Endodermal cell (in vitro differentiated cells): ENCODE data around the gene STPG1. TPM values are rescaled to one million over a fixed set of nuclear protein-coding genes. Genes with fewer than 3 reads are reported as not detected.
A peak's percentile ranks its signal among the peaks of the same experiment; 100 is the strongest.
"Not testable (repeated sequence)": the region's sequence is repeated elsewhere in the genome, so short reads cannot be mapped to it uniquely, and the experiment has no call there.

Experiments used
- DNase-seq: peaks from one replicate; pipeline ENCODE4 v3.0.0-alpha.2; 2017
- H3K27ac ChIP-seq: 2 replicates; pipeline ENCODE4 v1.5.1; 2013; ENCODE audit warnings: mild to moderate bottlenecking, low read depth, low read length, moderate library complexity
- H3K27me3 ChIP-seq: 2 replicates; pipeline ENCODE4 v1.6.1; 2013; ENCODE audit warnings: mild to moderate bottlenecking, low read length, moderate library complexity; ENCODE audit not compliant: insufficient read depth, control insufficient read depth, poor library complexity, severe bottlenecking
- H3K36me3 ChIP-seq: 2 replicates; pipeline ENCODE4 v1.7.0; 2013; ENCODE audit warnings: mild to moderate bottlenecking, low read length, moderate library complexity; ENCODE audit not compliant: control insufficient read depth, insufficient read depth
- H3K4me1 ChIP-seq: one replicate; pipeline ENCODE4 v1.7.0; 2013; ENCODE audit warnings: low read length; ENCODE audit not compliant: control insufficient read depth, insufficient read depth
- H3K4me3 ChIP-seq: 2 replicates; pipeline ENCODE4 v1.5.1; 2013; ENCODE audit warnings: mild to moderate bottlenecking, low read length, moderate library complexity
- H3K9ac ChIP-seq: 2 replicates; pipeline ENCODE4 v1.6.1; 2013; ENCODE audit warnings: mild to moderate bottlenecking, low read length, moderate library complexity; ENCODE audit not compliant: poor library complexity, severe bottlenecking; ENCODE audit errors: extremely low read depth
- H3K9me3 ChIP-seq: 2 replicates; pipeline ENCODE4 v1.6.1; 2013; ENCODE audit warnings: mild to moderate bottlenecking, low read length, moderate library complexity; ENCODE audit not compliant: control insufficient read depth
- H3K27ac Mint-ChIP-seq: 2 replicates; pipeline ENCODE4 v1.8.0; 2020; ENCODE audit warnings: mixed read lengths
- H3K27me3 Mint-ChIP-seq: 2 replicates; pipeline ENCODE4 v1.8.0; 2021; ENCODE audit warnings: mild to moderate bottlenecking, mixed read lengths; ENCODE audit not compliant: insufficient read depth
- H3K36me3 Mint-ChIP-seq: 2 replicates; pipeline ENCODE4 v1.8.0; 2020; ENCODE audit warnings: low read depth, mixed read lengths
- H3K4me1 Mint-ChIP-seq: 2 replicates; pipeline ENCODE4 v1.8.0; 2020; ENCODE audit warnings: mixed read lengths
- H3K4me3 Mint-ChIP-seq: 2 replicates; pipeline ENCODE4 v1.8.0; 2020; ENCODE audit warnings: mild to moderate bottlenecking, moderate library complexity, mixed read lengths
- H3K9me3 Mint-ChIP-seq: 2 replicates; pipeline ENCODE4 v1.8.0; 2020; ENCODE audit warnings: mild to moderate bottlenecking, mixed read lengths
- WGBS, 2 experiments: methylation state at CpG; one replicate each; pipeline versions ENCODE4 v1.1.5 to v1.1.7; 2013; ENCODE audit warnings: missing lambda C conversion rate in 2 of 2, mixed read lengths in 1 of 2; ENCODE audit not compliant: insufficient coverage in 1 of 2, insufficient read length in 1 of 2; 5-methylcytosine and 5-hydroxymethylcytosine counted together
- long read RNA-seq, 4 experiments: library from polyadenylated mRNA in 2 of 4; library from RNA in 1 of 4; library from capped mRNA in 1 of 4; stranded (forward) in 3 of 4; unstranded in 1 of 4; transcript quantifications; one replicate each; pipeline ENCODE4 v2.0.0, GENCODE V29; 2020 to 2021; ENCODE audit warnings: inconsistent platforms in 1 of 4
- polyA plus RNA-seq, 2 experiments: library from polyadenylated mRNA; stranded (reverse); fragments of 50-300 nt; gene quantifications; one replicate each; pipeline ENCODE4 v1.2.3, GENCODE V29; 2013
- total RNA-seq, 2 donors: library from RNA; stranded (reverse); fragmentation: NEBNext Ultra II Directional in 1 of 2; extraction: Animal tissue kit (Norgen Biotek cat#: 25700) in 1 of 2; gene quantifications; 2 replicates in 1 of 2; 3 replicates in 1 of 2; pipeline ENCODE4 v1.2.1, GENCODE V29; 2021
- TF ChIP-seq, protein P1 (sequence below): fragments of 200-600 bp; sonication (generic); conservative IDR thresholded peaks from 2 replicates; pipeline ENCODE4 v1.5.0; 2021; ENCODE audit warnings: antibody characterized with exemption, mild to moderate bottlenecking

Gene STPG1, protein sequence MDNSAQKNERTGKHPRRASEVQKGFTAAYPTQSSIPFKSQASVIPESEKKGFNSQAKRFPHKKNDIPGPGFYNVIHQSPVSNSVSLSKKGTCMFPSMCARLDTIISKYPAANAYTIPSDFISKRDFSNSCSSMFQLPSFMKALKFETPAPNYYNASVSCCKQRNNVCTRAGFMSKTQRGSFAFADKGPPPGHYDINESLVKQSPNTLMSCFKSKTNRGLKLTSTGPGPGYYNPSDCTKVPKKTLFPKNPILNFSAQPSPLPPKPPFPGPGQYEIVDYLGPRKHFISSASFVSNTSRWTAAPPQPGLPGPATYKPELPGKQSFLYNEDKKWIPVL
- total RNA-seq, result 10 to 100 TPM; 16.6 to 16.9 TPM
- polyA plus RNA-seq (2013, experiment 1 of 2), result 8.8 TPM
- polyA plus RNA-seq (2013, experiment 2 of 2), result 9.5 TPM
- long read RNA-seq, experiment 1, partial matches to known transcripts, result 2 of 9 reads
- long read RNA-seq, experiment 1, other reads (novel, unspliced or antisense), result 4 of 9 reads
- long read RNA-seq, experiment 2, full-length matches to known transcripts, result 31 of 45 reads
- long read RNA-seq, experiment 2, partial matches to known transcripts, result 2 of 45 reads
- long read RNA-seq, experiment 2, other reads (novel, unspliced or antisense), result 12 of 45 reads
- long read RNA-seq, experiment 3, full-length matches to known transcripts, result 21 of 38 reads
- long read RNA-seq, experiment 3, partial matches to known transcripts, result 7 of 38 reads
- long read RNA-seq, experiment 3, other reads (novel, unspliced or antisense), result 10 of 38 reads
- long read RNA-seq, experiment 4, partial matches to known transcripts, result 11 of 18 reads
- long read RNA-seq, experiment 4, other reads (novel, unspliced or antisense), result 2 of 18 reads

GRCh38 chr1:24413350-24414163 lies at the start of gene STPG1:
Gene STPG1, minus strand, starts transcription at chr1:24413782. Its CDS starts 12,394 bp downstream, at chr1:24401388.
- peak within 1 kb of the TSS; percentile 96 for H3K27ac Mint-ChIP-seq
- TF ChIP-seq, protein P1, sequence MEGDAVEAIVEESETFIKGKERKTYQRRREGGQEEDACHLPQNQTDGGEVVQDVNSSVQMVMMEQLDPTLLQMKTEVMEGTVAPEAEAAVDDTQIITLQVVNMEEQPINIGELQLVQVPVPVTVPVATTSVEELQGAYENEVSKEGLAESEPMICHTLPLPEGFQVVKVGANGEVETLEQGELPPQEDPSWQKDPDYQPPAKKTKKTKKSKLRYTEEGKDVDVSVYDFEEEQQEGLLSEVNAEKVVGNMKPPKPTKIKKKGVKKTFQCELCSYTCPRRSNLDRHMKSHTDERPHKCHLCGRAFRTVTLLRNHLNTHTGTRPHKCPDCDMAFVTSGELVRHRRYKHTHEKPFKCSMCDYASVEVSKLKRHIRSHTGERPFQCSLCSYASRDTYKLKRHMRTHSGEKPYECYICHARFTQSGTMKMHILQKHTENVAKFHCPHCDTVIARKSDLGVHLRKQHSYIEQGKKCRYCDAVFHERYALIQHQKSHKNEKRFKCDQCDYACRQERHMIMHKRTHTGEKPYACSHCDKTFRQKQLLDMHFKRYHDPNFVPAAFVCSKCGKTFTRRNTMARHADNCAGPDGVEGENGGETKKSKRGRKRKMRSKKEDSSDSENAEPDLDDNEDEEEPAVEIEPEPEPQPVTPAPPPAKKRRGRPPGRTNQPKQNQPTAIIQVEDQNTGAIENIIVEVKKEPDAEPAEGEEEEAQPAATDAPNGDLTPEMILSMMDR, result no peak
- H3K27me3 Mint-ChIP-seq, result peaks cover 3% of the 10 kb centered on the region
- peak within 1 kb of the TSS; percentile 86 for H3K4me3 Mint-ChIP-seq
- peaks cover 15% of the 10 kb centered on the region for H3K4me1 Mint-ChIP-seq
- Histone ChIP-seq H3K27me3 (no peaks in the 10 kb centered on the region), H3K27ac (no peak within 1 kb of the TSS), H3K36me3 (no peaks in the 10 kb centered on the region), H3K4me1 (no peaks in the 10 kb centered on the region), H3K9ac (peak within 1 kb of the TSS; percentile 91), H3K4me3 (peak within 1 kb of the TSS; percentile 97), H3K9me3 (no peaks in the 10 kb centered on the region)
- no peaks in the 10 kb centered on the region for H3K9me3 Mint-ChIP-seq
- 9 to 11% methylated on average over 35 to 48 of the region's 48 CpGs for WGBS, 2 experiments
- H3K36me3 Mint-ChIP-seq, result no peaks in the 10 kb centered on the region
- peak; percentile 94 for DNase-seq

DNA sequence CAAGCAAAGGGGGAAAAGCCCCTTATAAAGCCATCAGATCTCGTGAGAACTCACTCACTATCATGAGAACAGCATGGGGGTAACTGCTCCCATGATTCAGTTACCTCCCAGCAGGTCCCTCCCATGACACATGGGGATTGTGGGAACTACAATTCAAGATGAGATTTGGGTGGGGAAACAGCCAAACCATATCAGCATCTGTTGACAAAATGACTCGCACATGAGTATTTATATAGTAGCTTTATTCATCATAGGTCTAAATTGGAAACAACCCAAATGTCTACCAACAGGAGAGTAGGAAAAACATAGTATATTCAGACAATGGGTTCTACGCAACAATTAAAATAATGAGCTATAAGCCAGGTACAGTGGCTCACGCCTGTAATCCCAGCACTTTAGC lies 48.5 kb upstream of the STPG1 start:
- H3K9me3 ChIP-seq, H3K36me3 ChIP-seq, H3K36me3 Mint-ChIP-seq, H3K27me3 Mint-ChIP-seq, DNase-seq, H3K27me3 ChIP-seq, H3K27ac Mint-ChIP-seq, H3K27ac ChIP-seq, H3K4me3 ChIP-seq, H3K9me3 Mint-ChIP-seq, H3K9ac ChIP-seq, H3K4me1 ChIP-seq, H3K4me3 Mint-ChIP-seq: not testable (repeated sequence)
- 77 to 91% methylated on average over 3 to 4 of the region's 4 CpGs for WGBS, 2 experiments
- H3K4me1 Mint-ChIP-seq, result peaks cover 18% of the 10 kb centered on the region

GRCh38 chr1:24459551-24460266 lies 46.1 kb upstream of the STPG1 start:
- H3K27me3 Mint-ChIP-seq, result no peaks in the 10 kb centered on the region
- Histone ChIP-seq H3K9ac (no peak overlapping the region), H3K36me3 (no peaks in the 10 kb centered on the region), H3K4me1 (no peaks in the 10 kb centered on the region), H3K27me3 (no peaks in the 10 kb centered on the region), H3K4me3 (no peak overlapping the region), H3K9me3 (no peaks in the 10 kb centered on the region), H3K27ac (no peak overlapping the region)
- H3K9me3 Mint-ChIP-seq, result no peaks in the 10 kb centered on the region
- H3K36me3 Mint-ChIP-seq, result peaks cover 2% of the 10 kb centered on the region
- H3K4me3 Mint-ChIP-seq, result no peak overlapping the region
- H3K27ac Mint-ChIP-seq, result no peak overlapping the region
- peak; percentile 12 for DNase-seq
- peaks cover 14% of the 10 kb centered on the region for H3K4me1 Mint-ChIP-seq
- TF ChIP-seq, protein P1, result no peak
- 90 to 91% methylated on average over 4 to 6 of the region's 6 CpGs for WGBS, 2 experiments
